Activated CD4-positive, alpha-beta T cell treated with anti-CD3 and anti-CD28 coated beads, Interleukin-2, amount 50 U/mL, for 4 hours (primary cell): ENCODE measurements around the gene FUOM.

Experiments
- DNase-seq, 2 experiments: peaks; one replicate each; pipeline ENCODE4 v3.0.0-alpha.2; 2020

FUOM gene

GRCh38 chr10:133349577-133350011, 8.2 kb downstream of the FUOM start:
- no peak for DNase-seq

GRCh38 chr10:133349160-133349568, 8.7 kb downstream of the FUOM start:
- no peak for DNase-seq

- DNase-seq: no peak
Measured at GRCh38 chr10:133347710-133348517, 9.9 kb downstream of the FUOM start.

GRCh38 chr10:133346413-133346812, 11.4 kb downstream of the FUOM start:
- DNase-seq: no peak

- no peak for DNase-seq
Measured at GRCh38 chr10:133344236-133344635, 13.6 kb downstream of the FUOM start.

- no peak for DNase-seq
Measured at GRCh38 chr10:133343558-133343957, 14.3 kb downstream of the FUOM start.

GRCh38 chr10:133342942-133343341, 14.9 kb downstream of the FUOM start:
- no peak for DNase-seq

GRCh38 chr10:133341983-133342382, 15.8 kb downstream of the FUOM start:
- no peak for DNase-seq

GRCh38 chr10:133339708-133340380, 18.0 kb downstream of the FUOM start:
- no peak for DNase-seq

- DNase-seq: no peak
Measured at GRCh38 chr10:133338080-133339071, 19.4 kb downstream of the FUOM start.

GRCh38 chr10:133337370-133337725, 20.5 kb downstream of the FUOM start:
- no peak for DNase-seq

- DNase-seq: peak; percentile 74 to 76
Measured at GRCh38 chr10:133336577-133337369, 21.0 kb downstream of the FUOM start, which contains the start of gene CALY. Gene CALY, minus strand, starts transcription at chr10:133336896. Its CDS starts 7,907 bp downstream, at chr10:133328989.

GRCh38 chr10:133336118-133336576, 21.7 kb downstream of the FUOM start:
- no peak for DNase-seq

GRCh38 chr10:133335246-133336117, 22.3 kb downstream of the FUOM start:
- DNase-seq: peak; percentile 77 to 80

- no peak for DNase-seq
Measured at GRCh38 chr10:133334503-133335245, 23.1 kb downstream of the FUOM start.

- no peak for DNase-seq
Measured at GRCh38 chr10:133332936-133333699, 24.7 kb downstream of the FUOM start.

GRCh38 chr10:133329491-133330202, 28.2 kb downstream of the FUOM start:
- peak; percentile 85 to 89 for DNase-seq
